Gastroesophageal sphincter (tissue), 3 donors: Measurements from ENCODE around the gene KLHL2.
"Not testable (repeated sequence)": the region's sequence is repeated elsewhere in the genome, so short reads cannot be mapped to it uniquely, and the experiment has no call there.

Experiments
- CTCF ChIP-seq, 4 experiments: fragments of 200-600 bp in 2 of 4; fragments of 450-650 bp in 2 of 4; sonication (generic) in 1 of 4; IDR thresholded peaks; one replicate each; pipeline ENCODE4 v1.5.1; 2017 to 2019; ENCODE audit warnings: antibody characterized with exemption in 4 of 4, mild to moderate bottlenecking in 2 of 4, moderate library complexity in 2 of 4
- POLR2AphosphoS5 ChIP-seq: sonication (generic); formaldehyde crosslinking; IDR thresholded peaks from one replicate; pipeline ENCODE4 v1.6.1; 2017; ENCODE audit warnings: antibody characterized with exemption

GRCh38 chr4:165248904-165249303 lies 41.5 kb downstream of the KLHL2 start:
- TF ChIP-seq CTCF (IDR thresholded peaks at IDR 0.05); POLR2AphosphoS5: not testable (repeated sequence)
